Neural cell (in vitro differentiated cells): ENCODE measurements around the gene CNOT3. TPM values are rescaled to one million over a fixed set of nuclear protein-coding genes. Genes with fewer than 3 reads are reported as not detected.

Experiments used
- H2AFZ ChIP-seq: fragments of 200-600, 300-800 bp; sonication (generic), shearing (Covaris generic); 2 replicates; pipeline ENCODE4 v1.6.0; 2014; ENCODE audit warnings: low read depth, mild to moderate bottlenecking, antibody characterized with exemption, low read length, moderate library complexity
- H3F3A ChIP-seq: fragments of 200-600 bp; shearing (Covaris generic); 2 replicates; pipeline ENCODE4 v1.6.1; 2016; ENCODE audit warnings: mild to moderate bottlenecking, moderate library complexity, mixed read lengths, antibody characterized with exemption, low read length; ENCODE audit not compliant: insufficient read depth, poor library complexity, severe bottlenecking
- H3K27ac ChIP-seq: fragments of 200-600, 300-800 bp; sonication (generic), shearing (Covaris generic); 2 replicates; pipeline ENCODE4 v1.5.1; 2014; ENCODE audit warnings: mild to moderate bottlenecking, low read length, moderate library complexity
- H3K27me3 ChIP-seq: fragments of 300-800, 200-600 bp; sonication (generic), shearing (Covaris generic); 2 replicates; pipeline ENCODE4 v1.6.0; 2014; ENCODE audit warnings: mild to moderate bottlenecking, low read depth, low read length, moderate library complexity; ENCODE audit not compliant: insufficient read depth
- H3K36me3 ChIP-seq: fragments of 300-800, 200-600 bp; sonication (generic), shearing (Covaris generic); 2 replicates; pipeline ENCODE4 v1.5.1; 2014; ENCODE audit warnings: mild to moderate bottlenecking, antibody characterized with exemption, low read length, moderate library complexity; ENCODE audit not compliant: insufficient read depth
- H3K4me2 ChIP-seq: fragments of 300-800, 200-600 bp; sonication (generic), shearing (Covaris generic); 2 replicates; pipeline ENCODE4 v1.6.0; 2014; ENCODE audit warnings: mild to moderate bottlenecking, low read length
- H3K4me3 ChIP-seq: fragments of 300-800, 200-600 bp; sonication (generic), shearing (Covaris generic); 2 replicates; pipeline ENCODE4 v1.5.1; 2014; ENCODE audit warnings: mild to moderate bottlenecking, low read length, moderate library complexity
- H3K79me2 ChIP-seq: fragments of 200-600 bp; shearing (Covaris generic); replicated peaks from 2 replicates; pipeline ENCODE4 v1.6.0; 2014; ENCODE audit warnings: mild to moderate bottlenecking, low read length, moderate library complexity; ENCODE audit not compliant: insufficient read depth
- H3K9ac ChIP-seq: fragments of 300-800, 200-600 bp; sonication (generic), shearing (Covaris generic); 2 replicates; pipeline ENCODE4 v1.6.1; 2016; ENCODE audit warnings: mild to moderate bottlenecking, low read length, mixed read lengths
- H3K9me2 ChIP-seq: fragments of 200-600 bp; shearing (Covaris generic); 2 replicates; pipeline ENCODE4 v1.6.1; 2016; ENCODE audit warnings: mild to moderate bottlenecking, low read length, mixed read lengths; ENCODE audit not compliant: insufficient read depth
- H3K9me3 ChIP-seq: fragments of 200-600, 300-800 bp; sonication (generic), shearing (Covaris generic); 2 replicates; pipeline ENCODE4 v1.6.1; 2016; ENCODE audit warnings: mild to moderate bottlenecking, mixed run types, low read length, moderate library complexity, mixed read lengths
- H4K20me1 ChIP-seq: fragments of 200-600 bp; shearing (Covaris generic); 2 replicates; pipeline ENCODE4 v1.6.1; 2016; ENCODE audit warnings: mild to moderate bottlenecking, mixed run types; ENCODE audit not compliant: insufficient read depth
- EP300 ChIP-seq: fragments of 450-650 bp; conservative IDR thresholded peaks from 2 replicates; pipeline ENCODE4 v1.6.1; 2014; ENCODE audit warnings: antibody characterized with exemption, mild to moderate bottlenecking, moderate library complexity; ENCODE audit not compliant: poor library complexity, severe bottlenecking
- EZH2 ChIP-seq: fragments of 200-600, 300-800 bp; shearing (Covaris generic), sonication (generic); IDR thresholded peaks from 2 replicates; pipeline ENCODE4 v1.6.1; 2014; ENCODE audit warnings: antibody characterized with exemption, low read length, borderline replicate concordance, mild to moderate bottlenecking; ENCODE audit not compliant: insufficient read depth, poor library complexity, severe bottlenecking
- MXI1 ChIP-seq: fragments of 450-650 bp; conservative IDR thresholded peaks from 2 replicates; pipeline ENCODE4 v1.6.1; 2014; ENCODE audit warnings: antibody characterized with exemption, mild to moderate bottlenecking; ENCODE audit not compliant: poor library complexity, severe bottlenecking
- POLR2AphosphoS5 ChIP-seq: IDR thresholded peaks from 2 replicates; pipeline ENCODE4 v1.6.1; 2012
- RAD21 ChIP-seq: fragments of 450-650 bp; conservative IDR thresholded peaks from 2 replicates; pipeline ENCODE4 v1.6.1; 2014; ENCODE audit warnings: antibody characterized with exemption, mild to moderate bottlenecking, moderate library complexity
- SMC3 ChIP-seq: fragments of 450-650 bp; conservative IDR thresholded peaks from 2 replicates; pipeline ENCODE4 v1.6.1; 2014; ENCODE audit warnings: antibody characterized with exemption, mild to moderate bottlenecking, moderate library complexity; ENCODE audit not compliant: poor library complexity
- TAF1 ChIP-seq: IDR thresholded peaks from 2 replicates; pipeline ENCODE4 v1.6.1; 2012; ENCODE audit warnings: low read depth
- polyA plus RNA-seq: library from polyadenylated mRNA; depleted of rRNA; stranded (reverse); fragments of >200 nt; gene quantifications from 2 replicates; pipeline ENCODE4 v1.2.3, GENCODE V29; 2014
- TF ChIP-seq, protein P1 (sequence below): IDR thresholded peaks from 2 replicates; pipeline ENCODE4 v1.6.1; 2012; ENCODE audit warnings: borderline replicate concordance
- TF ChIP-seq, protein P2 (sequence below): fragments of 450-650 bp; IDR thresholded peaks from 2 replicates; pipeline ENCODE4 v1.5.1; 2014; ENCODE audit warnings: antibody characterized with exemption, mild to moderate bottlenecking, moderate library complexity; ENCODE audit not compliant: poor library complexity, severe bottlenecking

CNOT3 gene
- polyA plus RNA-seq, 1 donor from 2014 or later: 7.6 TPM

DNA sequence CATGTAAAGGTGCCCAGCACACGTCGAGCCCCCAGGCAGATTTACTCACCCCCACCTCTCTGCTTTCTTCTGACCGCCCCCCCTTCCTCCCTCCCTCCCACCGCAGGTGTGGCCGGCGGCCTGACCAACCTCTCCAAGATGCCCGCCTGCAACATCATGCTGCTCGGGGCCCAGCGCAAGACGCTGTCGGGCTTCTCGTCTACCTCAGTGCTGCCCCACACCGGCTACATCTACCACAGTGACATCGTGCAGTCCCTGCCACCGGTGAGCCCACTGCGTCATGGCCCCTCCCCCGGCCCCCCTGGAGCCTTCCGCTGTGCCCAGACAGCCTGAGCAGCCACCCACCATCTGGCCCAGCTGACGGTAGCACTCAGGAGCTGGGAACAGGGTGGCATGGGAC, 13.2 kb upstream of the CNOT3 start:
- no peaks in the 10 kb centered on the region for H3K9me2 ChIP-seq
- H3K27ac ChIP-seq: no peak overlapping the region
- no peaks in the 10 kb centered on the region for H4K20me1 ChIP-seq
- no peaks in the 10 kb centered on the region for H3K79me2 ChIP-seq
- no peak overlapping the region for H3K4me3 ChIP-seq
- no peaks in the 10 kb centered on the region for H3K36me3 ChIP-seq
- no peak overlapping the region for H3K9ac ChIP-seq
- TF ChIP-seq SMC3: no peak
- TF ChIP-seq MXI1: no peak
- TF ChIP-seq TAF1: no peak
- no peak for TF ChIP-seq EZH2
- TF ChIP-seq POLR2AphosphoS5: no peak
- TF ChIP-seq, protein P1, sequence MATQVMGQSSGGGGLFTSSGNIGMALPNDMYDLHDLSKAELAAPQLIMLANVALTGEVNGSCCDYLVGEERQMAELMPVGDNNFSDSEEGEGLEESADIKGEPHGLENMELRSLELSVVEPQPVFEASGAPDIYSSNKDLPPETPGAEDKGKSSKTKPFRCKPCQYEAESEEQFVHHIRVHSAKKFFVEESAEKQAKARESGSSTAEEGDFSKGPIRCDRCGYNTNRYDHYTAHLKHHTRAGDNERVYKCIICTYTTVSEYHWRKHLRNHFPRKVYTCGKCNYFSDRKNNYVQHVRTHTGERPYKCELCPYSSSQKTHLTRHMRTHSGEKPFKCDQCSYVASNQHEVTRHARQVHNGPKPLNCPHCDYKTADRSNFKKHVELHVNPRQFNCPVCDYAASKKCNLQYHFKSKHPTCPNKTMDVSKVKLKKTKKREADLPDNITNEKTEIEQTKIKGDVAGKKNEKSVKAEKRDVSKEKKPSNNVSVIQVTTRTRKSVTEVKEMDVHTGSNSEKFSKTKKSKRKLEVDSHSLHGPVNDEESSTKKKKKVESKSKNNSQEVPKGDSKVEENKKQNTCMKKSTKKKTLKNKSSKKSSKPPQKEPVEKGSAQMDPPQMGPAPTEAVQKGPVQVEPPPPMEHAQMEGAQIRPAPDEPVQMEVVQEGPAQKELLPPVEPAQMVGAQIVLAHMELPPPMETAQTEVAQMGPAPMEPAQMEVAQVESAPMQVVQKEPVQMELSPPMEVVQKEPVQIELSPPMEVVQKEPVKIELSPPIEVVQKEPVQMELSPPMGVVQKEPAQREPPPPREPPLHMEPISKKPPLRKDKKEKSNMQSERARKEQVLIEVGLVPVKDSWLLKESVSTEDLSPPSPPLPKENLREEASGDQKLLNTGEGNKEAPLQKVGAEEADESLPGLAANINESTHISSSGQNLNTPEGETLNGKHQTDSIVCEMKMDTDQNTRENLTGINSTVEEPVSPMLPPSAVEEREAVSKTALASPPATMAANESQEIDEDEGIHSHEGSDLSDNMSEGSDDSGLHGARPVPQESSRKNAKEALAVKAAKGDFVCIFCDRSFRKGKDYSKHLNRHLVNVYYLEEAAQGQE: no peak
- no peak for TF ChIP-seq RAD21
- TF ChIP-seq, protein P2, sequence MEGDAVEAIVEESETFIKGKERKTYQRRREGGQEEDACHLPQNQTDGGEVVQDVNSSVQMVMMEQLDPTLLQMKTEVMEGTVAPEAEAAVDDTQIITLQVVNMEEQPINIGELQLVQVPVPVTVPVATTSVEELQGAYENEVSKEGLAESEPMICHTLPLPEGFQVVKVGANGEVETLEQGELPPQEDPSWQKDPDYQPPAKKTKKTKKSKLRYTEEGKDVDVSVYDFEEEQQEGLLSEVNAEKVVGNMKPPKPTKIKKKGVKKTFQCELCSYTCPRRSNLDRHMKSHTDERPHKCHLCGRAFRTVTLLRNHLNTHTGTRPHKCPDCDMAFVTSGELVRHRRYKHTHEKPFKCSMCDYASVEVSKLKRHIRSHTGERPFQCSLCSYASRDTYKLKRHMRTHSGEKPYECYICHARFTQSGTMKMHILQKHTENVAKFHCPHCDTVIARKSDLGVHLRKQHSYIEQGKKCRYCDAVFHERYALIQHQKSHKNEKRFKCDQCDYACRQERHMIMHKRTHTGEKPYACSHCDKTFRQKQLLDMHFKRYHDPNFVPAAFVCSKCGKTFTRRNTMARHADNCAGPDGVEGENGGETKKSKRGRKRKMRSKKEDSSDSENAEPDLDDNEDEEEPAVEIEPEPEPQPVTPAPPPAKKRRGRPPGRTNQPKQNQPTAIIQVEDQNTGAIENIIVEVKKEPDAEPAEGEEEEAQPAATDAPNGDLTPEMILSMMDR: no peak
- TF ChIP-seq EP300: no peak
- no peak overlapping the region for H3K4me2 ChIP-seq
- no peaks in the 10 kb centered on the region for H3K9me3 ChIP-seq
- H3F3A ChIP-seq: no peaks in the 10 kb centered on the region
- H3K27me3 ChIP-seq: no peaks in the 10 kb centered on the region
- H2AFZ ChIP-seq: no peak overlapping the region

DNA sequence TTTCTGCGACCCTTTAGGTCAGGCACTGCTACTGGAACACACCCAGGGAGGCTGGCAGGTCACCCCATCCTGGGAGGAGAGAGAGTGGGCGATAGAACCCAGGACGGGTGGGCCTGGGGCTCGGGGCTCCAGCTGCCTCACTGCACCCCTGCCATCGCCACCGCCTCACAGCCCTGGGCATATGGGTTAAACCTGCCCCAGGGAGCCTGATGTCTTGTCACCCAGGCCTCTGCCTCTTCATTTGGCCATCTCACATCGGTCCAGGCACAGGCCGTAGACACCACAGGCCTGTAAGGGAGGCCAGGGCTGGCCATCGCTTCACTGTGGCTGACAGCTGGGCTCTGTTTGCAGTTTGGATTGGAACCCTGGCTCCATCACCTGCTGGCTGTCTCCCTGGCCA, 11.8 kb upstream of the CNOT3 start:
- H3K36me3 ChIP-seq: no peaks in the 10 kb centered on the region
- no peaks in the 10 kb centered on the region for H4K20me1 ChIP-seq
- H3F3A ChIP-seq: no peaks in the 10 kb centered on the region
- no peak for TF ChIP-seq POLR2AphosphoS5
- TF ChIP-seq SMC3: no peak
- TF ChIP-seq, protein P1: no peak
- TF ChIP-seq EZH2: no peak
- H3K9me3 ChIP-seq: no peaks in the 10 kb centered on the region
- H3K9me2 ChIP-seq: no peaks in the 10 kb centered on the region
- H3K4me3 ChIP-seq: no peak overlapping the region
- H3K27ac ChIP-seq: no peak overlapping the region
- H3K27me3 ChIP-seq: no peaks in the 10 kb centered on the region
- no peak overlapping the region for H3K9ac ChIP-seq
- no peak overlapping the region for H2AFZ ChIP-seq
- no peaks in the 10 kb centered on the region for H3K79me2 ChIP-seq
- no peak overlapping the region for H3K4me2 ChIP-seq
